GM12892 (cell line): ENCODE data around the gene MSH4.

ENCODE experiments used
- POLR2A ChIP-seq: IDR thresholded peaks from 2 replicates; pipeline ENCODE4 v1.6.1; 2011; ENCODE audit warnings: low read depth, low read length, control low read depth
- POLR2AphosphoS5 ChIP-seq: IDR thresholded peaks from 2 replicates; pipeline ENCODE4 v1.6.1; 2011; ENCODE audit warnings: low read depth, low read length, control low read depth

DNA sequence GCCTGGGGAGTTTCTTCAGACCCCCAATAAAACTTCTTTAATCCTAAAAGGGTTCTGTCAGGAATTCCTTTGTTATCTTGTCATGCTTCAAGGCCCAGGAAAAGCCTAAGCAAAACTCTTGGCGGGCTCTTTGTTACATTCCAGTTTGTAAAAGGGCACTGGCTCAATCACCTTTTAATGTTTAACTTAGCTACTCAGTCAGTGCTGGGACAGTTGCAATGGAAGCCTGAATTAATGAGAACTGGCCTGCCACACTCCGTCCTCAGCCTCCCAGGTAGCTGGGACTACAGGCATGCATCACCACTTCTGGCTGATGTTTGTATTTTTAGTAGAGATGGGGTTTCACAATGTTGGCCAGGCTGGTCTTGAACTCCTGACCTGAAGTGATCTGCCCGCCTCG lies 156.8 kb downstream of the MSH4 start:
- no peak for TF ChIP-seq POLR2AphosphoS5
- TF ChIP-seq POLR2A: no peak
